Forelimb muscle (tissue), 1 donor: ENCODE data around the gene IL5. TPM values are rescaled to one million over a fixed set of nuclear protein-coding genes. Genes with fewer than 3 reads are reported as not detected.
A peak's percentile ranks its signal among the peaks of the same experiment; 100 is the strongest.
"Not testable (repeated sequence)": the region's sequence is repeated elsewhere in the genome, so short reads cannot be mapped to it uniquely, and the experiment has no call there.

Experiments used
- DNase-seq: peaks from one replicate; pipeline ENCODE4 v3.0.0-alpha.2; 2013; ENCODE audit warnings: low read depth
- polyA plus RNA-seq: library from polyadenylated mRNA; unstranded; fragments of 120-200 nt; gene quantifications from one replicate; pipeline ENCODE4 v1.2.1, GENCODE V29; 2013; ENCODE audit not compliant: insufficient read length

The IL5 gene
- polyA plus RNA-seq, 1 donor, result 0.29 TPM

DNA sequence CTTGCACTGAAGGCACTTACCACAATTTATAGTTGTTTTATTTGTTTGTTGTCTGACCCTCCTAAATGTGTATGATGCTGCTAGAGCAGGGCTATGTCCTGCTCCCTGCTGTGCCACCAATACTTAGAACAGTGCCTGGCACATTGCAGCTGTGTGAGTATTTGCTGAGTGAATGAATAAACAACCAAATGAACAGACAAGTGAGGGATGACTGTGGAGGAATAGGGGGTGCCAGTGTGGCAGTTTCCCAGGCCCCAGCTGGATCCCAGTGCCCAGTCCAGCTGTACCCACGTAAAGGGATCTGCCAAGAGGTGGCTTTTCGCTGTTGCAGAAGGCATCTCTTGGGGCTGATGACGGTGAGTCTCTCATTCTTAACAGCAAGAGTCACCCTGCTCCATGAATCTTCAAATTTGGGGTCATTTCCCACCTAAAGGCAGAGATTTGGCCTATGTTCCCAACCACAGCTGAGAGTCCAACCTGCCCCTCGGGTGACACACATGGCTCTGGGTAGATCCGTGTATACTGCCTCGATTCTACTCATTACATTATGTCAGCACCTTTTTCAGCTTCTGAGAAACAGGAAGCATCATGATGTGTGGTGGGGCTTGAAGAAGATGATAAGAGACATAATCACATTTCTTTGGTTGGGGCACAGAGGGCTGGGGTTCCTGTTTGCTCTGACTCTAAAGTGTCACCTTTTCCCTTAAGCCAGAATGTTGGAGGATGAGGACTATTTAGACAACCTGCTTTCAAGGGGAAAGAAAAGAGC, 14.3 kb downstream of the IL5 start:
- no peak for DNase-seq

DNA sequence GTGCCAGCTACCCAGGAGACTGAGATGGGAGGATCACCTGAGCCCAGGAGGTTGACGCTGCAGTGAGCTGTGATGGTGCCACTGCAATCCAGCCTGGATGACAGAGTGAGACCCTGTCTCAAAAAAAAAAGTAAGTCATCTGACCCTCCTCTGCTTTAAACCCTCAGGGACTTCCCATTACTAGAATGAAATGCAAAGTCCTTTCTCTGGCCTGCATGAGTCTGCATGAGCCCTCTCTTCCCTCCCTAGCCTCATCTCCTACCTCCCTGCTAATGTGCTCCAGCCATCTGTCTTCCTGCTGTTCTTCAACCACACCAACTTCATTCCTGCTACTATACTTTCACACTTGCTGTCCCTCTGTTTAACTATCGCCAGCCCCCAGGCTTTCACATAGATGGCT, 15.3 kb downstream of the IL5 start:
- no peak for DNase-seq

DNA sequence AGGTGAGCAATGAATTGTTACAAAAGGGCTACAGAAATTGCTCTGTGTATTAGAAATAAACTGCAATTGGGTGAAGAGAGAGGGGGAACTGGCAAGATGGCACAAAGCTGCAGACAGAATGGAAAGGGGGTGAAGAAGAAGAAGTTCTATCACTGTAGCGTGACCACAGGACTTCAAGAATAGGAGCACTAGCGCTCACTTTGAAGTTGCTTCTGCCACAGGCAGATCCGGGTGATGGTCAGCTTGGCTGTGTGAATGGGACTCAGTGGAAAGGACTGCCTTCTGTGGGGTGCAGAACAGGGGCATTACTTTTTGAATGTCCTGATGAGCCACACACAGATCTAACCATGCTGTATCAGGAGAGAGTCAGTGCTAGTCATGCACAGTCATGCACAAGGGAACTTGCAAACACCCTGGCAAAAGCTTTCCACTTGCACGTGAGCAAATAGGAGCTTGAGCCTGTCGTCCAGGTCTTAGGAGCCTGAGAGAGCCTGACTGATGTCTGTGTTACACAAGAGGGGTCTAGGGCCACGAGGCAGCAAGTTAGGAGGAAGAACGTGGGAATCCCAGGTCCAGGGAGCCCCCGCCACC, 16.3 kb downstream of the IL5 start:
- no peak for DNase-seq

- DNase-seq, result peak; percentile 11
Observed at GRCh38 chr5:132526290-132526973, 16.9 kb downstream of the IL5 start.

DNA sequence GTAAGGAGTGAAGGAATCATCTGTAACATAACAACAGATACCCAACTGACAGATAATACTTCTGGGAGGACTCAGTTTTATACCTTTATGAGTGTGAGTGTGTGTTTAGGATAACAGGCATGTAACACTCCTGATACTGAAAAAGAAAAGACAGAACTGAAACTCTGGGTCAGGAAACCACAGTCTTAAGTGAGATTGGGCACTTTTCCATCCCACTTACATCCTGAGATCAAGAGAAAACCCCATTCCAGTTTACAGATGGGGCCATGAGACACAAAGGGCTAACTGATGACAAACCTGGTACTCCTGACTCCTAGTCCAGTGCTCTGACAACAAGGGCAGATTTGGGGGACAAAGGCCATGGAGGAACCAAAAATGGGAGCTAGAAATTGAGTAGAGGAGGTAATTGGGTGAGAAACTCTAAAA, 18.0 kb downstream of the IL5 start:
- no peak for DNase-seq

DNA sequence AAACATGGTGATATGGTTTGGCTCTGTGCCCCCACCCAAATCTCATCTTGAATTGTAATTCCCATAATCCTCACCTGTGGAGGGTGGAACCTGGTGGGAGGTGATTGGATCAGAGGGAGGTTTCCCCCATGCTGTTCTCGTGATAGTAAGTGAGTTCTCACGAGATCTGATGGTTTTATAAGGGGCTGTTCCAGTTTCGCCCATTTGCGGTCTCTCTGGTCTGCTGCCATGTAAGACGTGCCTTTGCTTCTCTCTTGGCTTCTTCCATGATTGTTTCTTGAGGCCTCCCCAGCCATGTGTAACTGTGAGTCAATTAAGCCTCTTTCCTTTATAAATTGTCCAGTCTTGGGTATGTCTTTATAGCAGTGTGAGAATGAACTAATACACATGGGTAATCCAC, 18.4 kb downstream of the IL5 start:
- not testable (repeated sequence) for DNase-seq

DNA sequence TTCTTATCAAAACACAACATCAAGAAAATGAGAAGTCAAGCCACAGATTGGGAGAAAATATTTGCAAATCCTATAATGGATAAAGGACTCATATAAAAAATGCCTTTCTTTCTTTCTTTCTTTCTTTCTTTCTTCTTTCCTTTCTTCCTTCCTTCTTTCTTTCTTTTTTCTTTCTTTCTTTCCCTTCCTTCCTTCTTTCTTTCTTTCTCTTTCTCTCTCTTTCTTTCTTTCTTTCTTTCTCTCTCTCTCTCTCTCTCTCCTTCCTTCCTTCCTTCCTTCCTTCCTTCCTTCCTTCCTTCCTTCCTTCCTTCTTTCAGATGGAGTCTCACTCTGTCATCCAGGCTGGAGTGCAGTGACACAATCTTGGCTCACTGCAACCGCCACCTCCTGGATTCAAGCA, 21.3 kb downstream of the IL5 start:
- not testable (repeated sequence) for DNase-seq

DNA sequence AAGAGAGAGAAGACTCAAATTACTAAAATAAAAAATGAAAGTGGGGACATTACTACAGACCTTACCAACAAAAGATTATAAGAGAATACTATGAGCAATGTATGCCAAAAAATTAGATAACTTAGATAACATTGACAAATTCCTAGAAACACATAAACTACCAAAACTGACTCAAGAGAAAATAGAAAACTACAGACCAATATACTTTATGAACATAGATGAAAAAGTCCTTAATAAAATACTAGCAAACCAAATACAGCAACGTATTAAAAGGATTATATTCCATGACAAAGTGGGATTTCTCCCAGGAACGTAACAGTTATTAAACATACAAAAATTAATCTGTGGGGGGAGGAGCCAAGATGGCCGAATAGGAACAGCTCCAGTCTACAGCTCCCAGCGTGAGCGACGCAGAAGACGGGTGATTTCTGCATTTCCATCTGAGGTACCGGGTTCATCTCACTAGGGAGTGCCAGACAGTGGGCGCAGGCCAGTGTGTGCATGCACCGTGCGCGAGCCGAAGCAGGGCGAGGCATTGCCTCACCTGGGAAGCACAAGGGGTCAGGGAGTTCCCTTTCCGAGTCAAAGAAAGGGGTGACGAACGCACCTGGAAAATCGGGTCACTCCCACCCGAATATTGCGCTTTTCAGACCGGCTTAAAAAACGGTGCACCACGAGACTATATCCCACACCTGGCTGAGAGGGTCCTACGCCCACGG, 29.5 kb downstream of the IL5 start:
- DNase-seq, result not testable (repeated sequence)

DNA sequence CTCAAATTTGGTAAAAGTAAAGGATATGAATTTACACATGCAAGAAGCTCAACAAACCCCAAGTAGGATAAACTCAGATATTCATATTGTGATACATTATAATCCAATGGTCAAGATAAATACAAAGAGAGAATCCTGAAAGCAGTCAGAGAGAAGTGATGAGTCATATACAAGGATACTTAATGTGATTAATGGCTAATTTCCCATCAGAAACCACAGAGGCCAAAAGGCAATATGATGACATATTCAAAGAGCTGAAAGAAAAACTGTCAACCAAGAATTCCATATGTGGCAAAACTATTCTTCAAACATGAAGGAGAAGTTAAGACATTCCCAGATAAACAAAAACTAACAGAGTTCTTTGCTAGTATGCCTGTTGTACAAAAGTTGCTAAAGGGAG, 33.2 kb downstream of the IL5 start:
- DNase-seq, result no peak

DNA sequence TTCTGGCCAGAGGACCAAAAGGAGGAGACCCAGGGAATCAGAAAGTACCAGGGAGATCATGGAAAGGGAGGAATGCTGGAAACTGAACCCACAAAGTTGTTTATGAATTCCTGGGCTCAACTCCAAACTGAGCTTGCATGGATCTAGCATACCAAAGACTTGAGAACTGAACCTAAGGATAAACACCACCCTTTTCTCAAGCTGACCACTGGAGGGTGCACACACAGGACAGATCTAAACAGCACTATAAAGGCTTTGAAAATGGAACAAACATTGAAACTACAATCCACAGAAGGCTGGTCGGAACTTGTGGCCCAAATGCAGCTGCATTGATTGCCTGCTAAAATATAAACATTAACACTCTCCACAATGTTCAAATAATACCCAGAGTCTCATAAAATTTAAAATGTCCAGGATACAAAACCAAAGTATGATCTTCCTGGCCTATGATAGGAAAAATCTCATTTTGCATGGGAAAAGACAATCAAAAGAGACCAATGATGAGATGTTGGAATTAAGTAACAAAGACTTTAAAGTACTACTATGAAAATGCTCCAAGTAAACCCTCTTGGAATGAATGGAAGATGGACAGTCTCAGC, 37.1 kb downstream of the IL5 start:
- no peak for DNase-seq

DNA sequence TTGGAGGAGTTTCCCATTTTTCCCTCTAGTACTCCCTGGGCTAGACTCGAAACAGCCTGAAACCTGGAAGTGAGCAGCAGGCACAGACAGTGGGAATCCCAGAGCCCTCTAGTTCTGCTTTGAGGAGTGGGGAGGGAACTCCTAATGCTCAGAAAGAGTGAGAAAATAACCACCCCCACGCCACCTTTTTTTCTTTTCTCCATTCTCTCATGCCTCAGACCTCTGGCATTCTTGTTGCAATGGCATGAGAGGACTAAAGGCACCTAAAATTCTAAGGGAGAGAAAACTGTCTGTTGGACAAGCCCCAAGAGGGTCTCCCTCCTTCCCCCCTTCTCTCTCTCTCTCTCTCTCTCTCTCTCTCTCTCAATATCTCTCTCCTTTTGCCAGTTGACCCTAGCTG, 37.7 kb downstream of the IL5 start:
- DNase-seq, result no peak

GRCh38 chr5:132504746-132505145, 38.6 kb downstream of the IL5 start:
- DNase-seq, result no peak

DNA sequence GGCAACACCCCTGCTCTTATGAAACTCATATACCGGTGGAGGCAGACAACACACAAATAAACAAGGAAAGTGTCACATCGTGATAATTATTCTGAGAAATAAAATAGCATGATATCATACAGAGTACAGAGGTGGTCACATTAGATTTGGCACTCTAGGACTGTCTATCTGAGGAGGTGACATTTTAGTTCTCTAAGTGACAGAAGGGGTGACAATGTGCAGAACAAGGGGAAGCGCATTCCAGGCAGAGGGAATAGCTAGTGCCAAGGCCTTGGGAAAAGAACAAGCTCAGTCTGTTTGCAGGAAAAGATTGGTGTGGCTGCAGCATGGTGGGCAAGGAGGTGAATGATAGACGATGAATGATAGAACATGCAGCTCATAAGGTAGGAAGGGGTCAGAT, 40.1 kb downstream of the IL5 start:
- DNase-seq, result no peak

GRCh38 chr5:132501961-132502931, 41.1 kb downstream of the IL5 start:
- DNase-seq, result no peak

DNA sequence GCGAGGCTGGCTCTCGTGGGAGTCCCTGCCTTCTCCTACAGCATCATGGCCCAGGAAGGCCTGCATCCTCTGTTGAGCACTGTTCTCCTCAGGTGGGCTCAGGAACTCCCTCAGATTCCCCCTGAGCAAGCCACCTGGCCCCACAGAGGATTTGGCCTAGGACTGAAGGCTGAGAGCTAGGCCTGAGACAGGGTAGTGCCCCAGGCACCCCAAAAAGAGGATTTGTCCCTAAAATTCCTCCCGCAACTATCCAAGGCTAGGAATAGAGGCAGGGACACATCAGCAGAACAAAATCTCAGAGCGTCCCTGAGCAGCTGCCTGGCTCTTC, 41.7 kb downstream of the IL5 start:
- no peak for DNase-seq

- no peak for DNase-seq
Observed at GRCh38 chr5:132500931-132501628, 42.2 kb downstream of the IL5 start.

GRCh38 chr5:132500244-132500930, 42.9 kb downstream of the IL5 start:
- DNase-seq, result no peak

GRCh38 chr5:132499440-132500243, 43.7 kb downstream of the IL5 start:
- no peak for DNase-seq
